Endodermal cell (in vitro differentiated cells): Measurements from ENCODE around the gene TIFAB. TPM values are rescaled to one million over a fixed set of nuclear protein-coding genes. Genes with fewer than 3 reads are reported as not detected.

Experiments
- DNase-seq: peaks from one replicate; pipeline ENCODE4 v3.0.0-alpha.2; 2017
- H3K27ac ChIP-seq: 2 replicates; pipeline ENCODE4 v1.5.1; 2013; ENCODE audit warnings: mild to moderate bottlenecking, low read depth, low read length, moderate library complexity
- H3K27me3 ChIP-seq: 2 replicates; pipeline ENCODE4 v1.6.1; 2013; ENCODE audit warnings: mild to moderate bottlenecking, low read length, moderate library complexity; ENCODE audit not compliant: insufficient read depth, control insufficient read depth, poor library complexity, severe bottlenecking
- H3K36me3 ChIP-seq: 2 replicates; pipeline ENCODE4 v1.7.0; 2013; ENCODE audit warnings: mild to moderate bottlenecking, low read length, moderate library complexity; ENCODE audit not compliant: control insufficient read depth, insufficient read depth
- H3K4me1 ChIP-seq: one replicate; pipeline ENCODE4 v1.7.0; 2013; ENCODE audit warnings: low read length; ENCODE audit not compliant: control insufficient read depth, insufficient read depth
- H3K4me3 ChIP-seq: 2 replicates; pipeline ENCODE4 v1.5.1; 2013; ENCODE audit warnings: mild to moderate bottlenecking, low read length, moderate library complexity
- H3K9ac ChIP-seq: 2 replicates; pipeline ENCODE4 v1.6.1; 2013; ENCODE audit warnings: mild to moderate bottlenecking, low read length, moderate library complexity; ENCODE audit not compliant: poor library complexity, severe bottlenecking; ENCODE audit errors: extremely low read depth
- H3K9me3 ChIP-seq: 2 replicates; pipeline ENCODE4 v1.6.1; 2013; ENCODE audit warnings: mild to moderate bottlenecking, low read length, moderate library complexity; ENCODE audit not compliant: control insufficient read depth
- H3K27ac Mint-ChIP-seq: 2 replicates; pipeline ENCODE4 v1.8.0; 2020; ENCODE audit warnings: mixed read lengths
- H3K27me3 Mint-ChIP-seq: 2 replicates; pipeline ENCODE4 v1.8.0; 2021; ENCODE audit warnings: mild to moderate bottlenecking, mixed read lengths; ENCODE audit not compliant: insufficient read depth
- H3K36me3 Mint-ChIP-seq: 2 replicates; pipeline ENCODE4 v1.8.0; 2020; ENCODE audit warnings: low read depth, mixed read lengths
- H3K4me1 Mint-ChIP-seq: 2 replicates; pipeline ENCODE4 v1.8.0; 2020; ENCODE audit warnings: mixed read lengths
- H3K4me3 Mint-ChIP-seq: 2 replicates; pipeline ENCODE4 v1.8.0; 2020; ENCODE audit warnings: mild to moderate bottlenecking, moderate library complexity, mixed read lengths
- H3K9me3 Mint-ChIP-seq: 2 replicates; pipeline ENCODE4 v1.8.0; 2020; ENCODE audit warnings: mild to moderate bottlenecking, mixed read lengths
- CTCF ChIP-seq: fragments of 200-600 bp; sonication (generic); conservative IDR thresholded peaks from 2 replicates; pipeline ENCODE4 v1.5.0; 2021; ENCODE audit warnings: antibody characterized with exemption, mild to moderate bottlenecking
- WGBS, 2 experiments: methylation state at CpG; one replicate each; pipeline versions ENCODE4 v1.1.5 to v1.1.7; 2013; ENCODE audit warnings: missing lambda C conversion rate in 2 of 2, mixed read lengths in 1 of 2; ENCODE audit not compliant: insufficient coverage in 1 of 2, insufficient read length in 1 of 2; 5-methylcytosine and 5-hydroxymethylcytosine counted together
- total RNA-seq, 2 donors: library from RNA; stranded (reverse); fragmentation: NEBNext Ultra II Directional in 1 of 2; extraction: Animal tissue kit (Norgen Biotek cat#: 25700) in 1 of 2; gene quantifications; 2 replicates in 1 of 2; 3 replicates in 1 of 2; pipeline ENCODE4 v1.2.1, GENCODE V29; 2021

The TIFAB gene
- total RNA-seq, 2 donors from 2014 or later: not detected

GRCh38 chr5:135466178-135467050 lies 14.3 kb upstream of the TIFAB start:
- peaks cover 12% of the 10 kb centered on the region for H3K4me1 Mint-ChIP-seq

GRCh38 chr5:135465391-135466122 lies 13.4 kb upstream of the TIFAB start:
- H3K4me3 Mint-ChIP-seq: no peak overlapping the region
- H3K36me3 ChIP-seq: no peaks in the 10 kb centered on the region
- peaks cover 94% of the 10 kb centered on the region for H3K27me3 ChIP-seq
- H3K9me3 Mint-ChIP-seq: no peaks in the 10 kb centered on the region
- H3K27ac Mint-ChIP-seq: no peak overlapping the region
- H3K27ac ChIP-seq: no peak overlapping the region
- DNase-seq: no peak
- H3K4me1 ChIP-seq: peaks cover 9% of the 10 kb centered on the region
- no peak overlapping the region for H3K9ac ChIP-seq
- 58 to 71% methylated on average over 9 to 12 of the region's 12 CpGs for WGBS, 2 experiments
- H3K27me3 Mint-ChIP-seq: peaks cover 97% of the 10 kb centered on the region
- H3K4me1 Mint-ChIP-seq: peaks cover 12% of the 10 kb centered on the region
- H3K9me3 ChIP-seq: no peaks in the 10 kb centered on the region
- no peaks in the 10 kb centered on the region for H3K36me3 Mint-ChIP-seq
- TF ChIP-seq CTCF: no peak
- no peak overlapping the region for H3K4me3 ChIP-seq

More at GRCh38 chr5:135466178-135467050, 14.3 kb upstream of the TIFAB start:
- H3K27ac Mint-ChIP-seq: no peak overlapping the region
- peak overlapping the region; percentile 77 for H3K4me3 ChIP-seq
- H3K27me3 ChIP-seq: peaks cover 94% of the 10 kb centered on the region
- TF ChIP-seq CTCF: peak; percentile 96
- no peak overlapping the region for H3K27ac ChIP-seq
- no peaks in the 10 kb centered on the region for H3K36me3 ChIP-seq
- peak; percentile 95 for DNase-seq
- H3K9me3 ChIP-seq: no peaks in the 10 kb centered on the region
- no peak overlapping the region for H3K9ac ChIP-seq
- H3K4me1 ChIP-seq: peaks cover 9% of the 10 kb centered on the region
- H3K36me3 Mint-ChIP-seq: no peaks in the 10 kb centered on the region
- no peaks in the 10 kb centered on the region for H3K9me3 Mint-ChIP-seq
- WGBS, 2 experiments: 3 to 5% methylated on average over 24 to 43 of the region's 43 CpGs
- H3K4me3 Mint-ChIP-seq: peak overlapping the region; percentile 49
- peaks cover 98% of the 10 kb centered on the region for H3K27me3 Mint-ChIP-seq

- H3K27me3 Mint-ChIP-seq: peaks cover 95% of the 10 kb centered on the region
- peak; percentile 96 for DNase-seq
- peak; percentile 89 for TF ChIP-seq CTCF
- no peak overlapping the region for H3K4me3 ChIP-seq
- peaks cover 14% of the 10 kb centered on the region for H3K4me1 Mint-ChIP-seq
- H3K27ac ChIP-seq: no peak overlapping the region
- H3K9me3 Mint-ChIP-seq: no peaks in the 10 kb centered on the region
- H3K9ac ChIP-seq: no peak overlapping the region
- H3K36me3 ChIP-seq: no peaks in the 10 kb centered on the region
- H3K9me3 ChIP-seq: no peaks in the 10 kb centered on the region
- H3K27me3 ChIP-seq: peaks cover 88% of the 10 kb centered on the region
- H3K4me1 ChIP-seq: peaks cover 9% of the 10 kb centered on the region
- no peaks in the 10 kb centered on the region for H3K36me3 Mint-ChIP-seq
- WGBS, 2 experiments: 11 to 28% methylated on average over 2 to 6 of the region's 6 CpGs
- no peak overlapping the region for H3K27ac Mint-ChIP-seq
- H3K4me3 Mint-ChIP-seq: no peak overlapping the region
Measured at GRCh38 chr5:135462304-135462703, 10.2 kb upstream of the TIFAB start.
